PC-3 (cell line): ENCODE measurements around the gene KCNQ1.

Experiments
- CTCF ChIP-seq: fragments of 300-600 bp; sonication (generic); conservative IDR thresholded peaks from 2 replicates; pipeline ENCODE4 v1.5.1; 2017; ENCODE audit warnings: antibody characterized with exemption, low read depth, mild to moderate bottlenecking, low read length
- EZH2 ChIP-seq: fragments of 300-600 bp; sonication (generic); IDR thresholded peaks from one replicate; pipeline ENCODE4 v1.6.1; 2017; ENCODE audit warnings: antibody characterized with exemption, mild to moderate bottlenecking, low read length; ENCODE audit not compliant: unreplicated experiment

GRCh38 chr11:2657697-2658284 lies 213.0 kb downstream of the KCNQ1 start:
- TF ChIP-seq CTCF: no peak
- no peak for TF ChIP-seq EZH2
